NCI-H446 (cell line): ENCODE data around the gene RERE.
A peak's percentile ranks its signal among the peaks of the same experiment; 100 is the strongest.

ENCODE experiments used
- DNase-seq, 2 experiments: peaks; one replicate each; lab custom pipeline; 2025; lab: John Stamatoyannopoulos, UW

Gene RERE

GRCh38 chr1:8474369-8474768 is 343.1 kb downstream of the RERE start:
- DNase-seq: no peak

- no peak for DNase-seq
Measured at GRCh38 chr1:8473891-8474300, 343.5 kb downstream of the RERE start.

- no peak for DNase-seq
Measured at GRCh38 chr1:8473121-8473875, 344.1 kb downstream of the RERE start.

- DNase-seq: no peak
Measured at GRCh38 chr1:8472668-8473067, 344.8 kb downstream of the RERE start.

GRCh38 chr1:8471451-8471850 is 346.0 kb downstream of the RERE start:
- DNase-seq: no peak

GRCh38 chr1:8468751-8469150 is 348.7 kb downstream of the RERE start:
- DNase-seq: no peak

- DNase-seq: no peak
Measured at GRCh38 chr1:8467308-8467707, 350.1 kb downstream of the RERE start.

GRCh38 chr1:8465692-8466091 is 351.7 kb downstream of the RERE start:
- DNase-seq: no peak

GRCh38 chr1:8465013-8465412 is 352.4 kb downstream of the RERE start:
- no peak for DNase-seq

- no peak for DNase-seq
Measured at GRCh38 chr1:8464377-8464776, 353.1 kb downstream of the RERE start.

- peak; percentile 27 to 51 for DNase-seq
Measured at GRCh38 chr1:8463144-8463927, 354.1 kb downstream of the RERE start.

GRCh38 chr1:8462371-8462892 is 355.0 kb downstream of the RERE start:
- DNase-seq: no peak

- DNase-seq: no peak
Measured at GRCh38 chr1:8461351-8462110, 355.9 kb downstream of the RERE start.

GRCh38 chr1:8460784-8461183 is 356.7 kb downstream of the RERE start:
- DNase-seq: no peak

GRCh38 chr1:8460132-8460544 is 357.3 kb downstream of the RERE start:
- no peak for DNase-seq

GRCh38 chr1:8458607-8459006 is 358.8 kb downstream of the RERE start:
- no peak for DNase-seq

GRCh38 chr1:8457760-8458381 is 359.6 kb downstream of the RERE start:
- DNase-seq: no peak

GRCh38 chr1:8456991-8457390 is 360.4 kb downstream of the RERE start:
- no peak for DNase-seq

GRCh38 chr1:8456308-8456912 is 361.0 kb downstream of the RERE start:
- DNase-seq: no peak

- no peak for DNase-seq
Measured at GRCh38 chr1:8455700-8456307, 361.6 kb downstream of the RERE start.

- no peak for DNase-seq
Measured at GRCh38 chr1:8450312-8450711, 367.1 kb downstream of the RERE start.
